ENCODE measurements around the gene SAMD4A.

Gene SAMD4A

GRCh38 chr14:54658836-54659235 lies 91.9 kb downstream of the SAMD4A start:
- Histone ChIP-seq H3K36me3 (ENCODE audit: insufficient read depth, insufficient read length, low read length) (peaks cover 19% of the 10 kb centered on the region), H3K4me1 (ENCODE audit: insufficient read depth, insufficient read length) (no peaks in the 10 kb centered on the region), H3K27me3 (ENCODE audit: insufficient read depth, insufficient read length) (no peaks in the 10 kb centered on the region), H3K9ac (ENCODE audit: insufficient read length, low read depth) (no peak overlapping the region), H3K4me3 (ENCODE audit: insufficient read length, low read depth) (no peak overlapping the region), H3K9me3 (ENCODE audit: insufficient read depth, low read length) (no peaks in the 10 kb centered on the region)
- TF ChIP-seq ZNF274 (IDR thresholded peaks at IDR 0.05; ENCODE audit: low read depth, low read length): no peak
- no peak for TF ChIP-seq SUZ12 (IDR thresholded peaks at IDR 0.05; ENCODE audit: extremely low read depth, insufficient read depth, insufficient read length)
- TF ChIP-seq YY1 (IDR thresholded peaks at IDR 0.05; ENCODE audit: insufficient read depth, insufficient read length): no peak
- DNase-seq (ENCODE audit: low read depth, low spot score): no peak

GRCh38 chr14:54659365-54659764 lies 92.4 kb downstream of the SAMD4A start:
- Histone ChIP-seq H3K4me1 (ENCODE audit: insufficient read depth, insufficient read length) (no peaks in the 10 kb centered on the region), H3K9ac (ENCODE audit: insufficient read length, low read depth) (no peak overlapping the region), H3K4me3 (ENCODE audit: insufficient read length, low read depth) (no peak overlapping the region), H3K9me3 (ENCODE audit: insufficient read depth, low read length) (no peaks in the 10 kb centered on the region), H3K27me3 (ENCODE audit: insufficient read depth, insufficient read length) (no peaks in the 10 kb centered on the region), H3K36me3 (ENCODE audit: insufficient read depth, insufficient read length, low read length) (peaks cover 22% of the 10 kb centered on the region)
- TF ChIP-seq YY1 (IDR thresholded peaks at IDR 0.05; ENCODE audit: insufficient read depth, insufficient read length): no peak
- TF ChIP-seq ZNF274 (IDR thresholded peaks at IDR 0.05; ENCODE audit: low read depth, low read length): no peak
- no peak for TF ChIP-seq SUZ12 (IDR thresholded peaks at IDR 0.05; ENCODE audit: extremely low read depth, insufficient read depth, insufficient read length)
- no peak for DNase-seq (ENCODE audit: low read depth, low spot score)

GRCh38 chr14:54660604-54661111 lies 93.7 kb downstream of the SAMD4A start:
- no peak for TF ChIP-seq ZNF274 (IDR thresholded peaks at IDR 0.05; ENCODE audit: low read depth, low read length)
- TF ChIP-seq SUZ12 (IDR thresholded peaks at IDR 0.05; ENCODE audit: extremely low read depth, insufficient read depth, insufficient read length): no peak
- no peak for TF ChIP-seq YY1 (IDR thresholded peaks at IDR 0.05; ENCODE audit: insufficient read depth, insufficient read length)
- no peak for DNase-seq (ENCODE audit: low read depth, low spot score)
- H3K4me1 ChIP-seq (ENCODE audit: insufficient read depth, insufficient read length): no peaks in the 10 kb centered on the region
- H3K27me3 ChIP-seq (ENCODE audit: insufficient read depth, insufficient read length): no peaks in the 10 kb centered on the region
- H3K36me3 ChIP-seq (ENCODE audit: insufficient read depth, insufficient read length, low read length): peaks cover 20% of the 10 kb centered on the region
- H3K4me3 ChIP-seq (ENCODE audit: insufficient read length, low read depth): no peak overlapping the region
- H3K9me3 ChIP-seq (ENCODE audit: insufficient read depth, low read length): no peaks in the 10 kb centered on the region
- no peak overlapping the region for H3K9ac ChIP-seq (ENCODE audit: insufficient read length, low read depth)

GRCh38 chr14:54662491-54663133 lies 95.7 kb downstream of the SAMD4A start:
- TF ChIP-seq ZNF274 (IDR thresholded peaks at IDR 0.05; ENCODE audit: low read depth, low read length) (no peak), YY1 (IDR thresholded peaks at IDR 0.05; ENCODE audit: insufficient read depth, insufficient read length) (no peak), SUZ12 (IDR thresholded peaks at IDR 0.05; ENCODE audit: extremely low read depth, insufficient read depth, insufficient read length) (no peak)
- Histone ChIP-seq H3K9me3 (ENCODE audit: insufficient read depth, low read length) (no peaks in the 10 kb centered on the region), H3K9ac (ENCODE audit: insufficient read length, low read depth) (no peak overlapping the region), H3K4me3 (ENCODE audit: insufficient read length, low read depth) (no peak overlapping the region), H3K4me1 (ENCODE audit: insufficient read depth, insufficient read length) (no peaks in the 10 kb centered on the region), H3K36me3 (ENCODE audit: insufficient read depth, insufficient read length, low read length) (peaks cover 24% of the 10 kb centered on the region), H3K27me3 (ENCODE audit: insufficient read depth, insufficient read length) (no peaks in the 10 kb centered on the region)
- DNase-seq (ENCODE audit: low read depth, low spot score): no peak

GRCh38 chr14:54664961-54665360 lies 98.0 kb downstream of the SAMD4A start:
- H3K27me3 ChIP-seq (ENCODE audit: insufficient read depth, insufficient read length): no peaks in the 10 kb centered on the region
- H3K4me1 ChIP-seq (ENCODE audit: insufficient read depth, insufficient read length): peaks cover 3% of the 10 kb centered on the region
- no peaks in the 10 kb centered on the region for H3K9me3 ChIP-seq (ENCODE audit: insufficient read depth, low read length)
- no peak overlapping the region for H3K9ac ChIP-seq (ENCODE audit: insufficient read length, low read depth)
- DNase-seq (ENCODE audit: low read depth, low spot score): no peak
- peaks cover 27% of the 10 kb centered on the region for H3K36me3 ChIP-seq (ENCODE audit: insufficient read depth, insufficient read length, low read length)
- TF ChIP-seq YY1 (IDR thresholded peaks at IDR 0.05; ENCODE audit: insufficient read depth, insufficient read length) (no peak), SUZ12 (IDR thresholded peaks at IDR 0.05; ENCODE audit: extremely low read depth, insufficient read depth, insufficient read length) (no peak), ZNF274 (IDR thresholded peaks at IDR 0.05; ENCODE audit: low read depth, low read length) (no peak)
- H3K4me3 ChIP-seq (ENCODE audit: insufficient read length, low read depth): no peak overlapping the region

DNA sequence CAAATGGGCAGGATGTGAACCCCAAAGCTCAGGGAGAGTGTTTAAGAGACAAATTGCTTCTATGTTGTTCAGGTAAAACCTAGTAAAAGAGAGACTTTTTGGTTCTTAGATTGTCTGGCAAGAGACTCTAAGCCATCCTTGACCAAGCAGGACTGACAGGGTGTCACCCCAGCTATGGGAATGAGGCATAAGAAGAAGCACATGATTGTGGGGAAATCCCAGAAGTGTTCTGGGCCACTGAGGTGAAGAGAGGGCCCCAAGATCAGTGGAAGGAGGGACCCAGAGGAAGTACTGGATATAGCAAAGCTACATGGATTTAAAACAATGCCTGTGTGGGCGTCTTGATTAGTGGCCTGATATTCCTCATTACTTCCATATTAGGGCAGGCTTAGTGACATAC lies 99.0 kb downstream of the SAMD4A start:
- TF ChIP-seq ZNF274 (IDR thresholded peaks at IDR 0.05; ENCODE audit: low read depth, low read length) (no peak), YY1 (IDR thresholded peaks at IDR 0.05; ENCODE audit: insufficient read depth, insufficient read length) (no peak)
- H3K9ac ChIP-seq (ENCODE audit: insufficient read length, low read depth): no peak overlapping the region
- H3K4me1 ChIP-seq (ENCODE audit: insufficient read depth, insufficient read length): peaks cover 3% of the 10 kb centered on the region

DNA sequence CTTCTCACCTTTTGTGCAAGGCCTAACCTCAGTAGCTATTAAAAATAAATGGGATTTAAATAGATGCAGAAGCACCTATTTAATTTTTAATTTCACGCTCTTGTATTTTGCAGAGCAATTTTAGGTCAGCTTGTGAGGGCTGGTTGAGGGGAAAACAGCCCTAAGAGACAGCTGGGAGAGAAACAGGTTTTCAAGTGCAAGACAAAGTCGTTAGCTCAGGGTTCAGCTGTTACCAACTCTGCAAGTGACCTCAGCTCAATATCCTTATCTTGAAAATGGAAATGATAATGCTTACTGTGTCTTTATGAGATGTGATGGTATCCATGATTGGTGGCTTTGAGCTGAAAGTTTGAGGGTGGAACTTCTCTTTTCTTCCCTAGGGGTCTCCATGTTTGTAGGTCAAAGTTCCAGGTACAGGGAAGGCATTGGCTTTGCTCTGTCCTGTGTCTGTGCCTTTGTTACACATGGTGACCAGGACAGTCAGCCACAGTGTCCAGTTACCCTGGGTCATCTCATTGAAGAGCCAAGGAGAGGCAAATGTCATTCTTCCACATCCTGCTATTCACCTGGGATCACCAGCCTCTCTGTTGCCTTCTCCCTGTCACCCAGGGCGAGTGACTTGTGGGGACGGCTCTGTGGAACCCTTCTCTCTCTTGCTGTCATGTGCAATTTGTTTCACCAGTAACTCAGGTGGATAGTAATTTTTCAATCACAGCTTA lies 100.3 kb downstream of the SAMD4A start:
- DNase-seq (ENCODE audit: low read depth, low spot score): no peak
- H3K36me3 ChIP-seq (ENCODE audit: insufficient read depth, insufficient read length, low read length): peaks cover 34% of the 10 kb centered on the region
- no peaks in the 10 kb centered on the region for H3K9me3 ChIP-seq (ENCODE audit: insufficient read depth, low read length)
- H3K27me3 ChIP-seq (ENCODE audit: insufficient read depth, insufficient read length): no peaks in the 10 kb centered on the region
- H3K9ac ChIP-seq (ENCODE audit: insufficient read length, low read depth): no peak overlapping the region
- H3K4me3 ChIP-seq (ENCODE audit: insufficient read length, low read depth): no peak overlapping the region
- TF ChIP-seq YY1 (IDR thresholded peaks at IDR 0.05; ENCODE audit: insufficient read depth, insufficient read length) (no peak), ZNF274 (IDR thresholded peaks at IDR 0.05; ENCODE audit: low read depth, low read length) (no peak), SUZ12 (IDR thresholded peaks at IDR 0.05; ENCODE audit: extremely low read depth, insufficient read depth, insufficient read length) (no peak)
- peaks cover 5% of the 10 kb centered on the region for H3K4me1 ChIP-seq (ENCODE audit: insufficient read depth, insufficient read length)

More for the DNA sequence above, 99.0 kb downstream of the SAMD4A start:
- Histone ChIP-seq H3K36me3 (ENCODE audit: insufficient read depth, insufficient read length, low read length) (peaks cover 32% of the 10 kb centered on the region), H3K27me3 (ENCODE audit: insufficient read depth, insufficient read length) (no peaks in the 10 kb centered on the region), H3K4me3 (ENCODE audit: insufficient read length, low read depth) (no peak overlapping the region), H3K9me3 (ENCODE audit: insufficient read depth, low read length) (no peaks in the 10 kb centered on the region)
- DNase-seq (ENCODE audit: low read depth, low spot score): no peak
